T-helper 1 cell treated with Interleukin-12 subunit alpha and Interleukin-12 subunit beta and Interleukin-4 antibody, amounts not matched to agents 30 ng/mL and 1 ng/mL, for 36 hours (primary cell): ENCODE results near the gene SORCS2. TPM values are rescaled to one million over a fixed set of nuclear protein-coding genes. Genes with fewer than 3 reads are reported as not detected.
"Not testable (repeated sequence)": the region's sequence is repeated elsewhere in the genome, so short reads cannot be mapped to it uniquely, and the experiment has no call there.

Source experiments
- intact Hi-C: fragments of 100-400 bp; cut with micrococcal nuclease; formaldehyde crosslinking; loops from one replicate; pipeline ENCODE4 v1.15.1; 2024
- total RNA-seq: library from RNA; stranded (reverse); gene quantifications from 2 replicates; pipeline ENCODE4 v1.2.3, GENCODE V29; 2022

SORCS2 gene
- total RNA-seq, 1 donor from 2014 or later, result not detected

GRCh38 chr4:7561557-7561956 lies 369.2 kb downstream of the SORCS2 start:
- intact Hi-C loops, result no loop called here

DNA sequence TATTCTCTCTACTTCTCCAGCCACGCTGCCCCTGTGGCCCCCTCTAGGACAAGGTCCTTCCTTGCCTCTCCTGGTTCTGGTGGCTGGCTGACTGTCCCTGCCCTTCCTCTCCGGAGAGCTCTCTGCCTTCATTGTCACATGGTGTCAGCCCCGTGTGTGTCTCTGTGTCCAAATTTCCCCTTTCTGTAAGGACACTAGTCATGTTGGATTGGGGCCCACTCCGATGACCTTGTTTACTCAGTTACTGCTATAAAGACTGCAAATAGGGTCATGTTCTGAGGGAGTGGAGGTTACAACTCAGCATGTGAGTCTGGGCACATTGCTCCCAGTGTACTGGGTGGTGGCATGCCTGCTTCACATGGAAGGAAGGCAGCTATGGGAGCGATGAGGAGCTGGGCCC lies 371.9 kb downstream of the SORCS2 start:
- intact Hi-C loops, result no loop called here

DNA sequence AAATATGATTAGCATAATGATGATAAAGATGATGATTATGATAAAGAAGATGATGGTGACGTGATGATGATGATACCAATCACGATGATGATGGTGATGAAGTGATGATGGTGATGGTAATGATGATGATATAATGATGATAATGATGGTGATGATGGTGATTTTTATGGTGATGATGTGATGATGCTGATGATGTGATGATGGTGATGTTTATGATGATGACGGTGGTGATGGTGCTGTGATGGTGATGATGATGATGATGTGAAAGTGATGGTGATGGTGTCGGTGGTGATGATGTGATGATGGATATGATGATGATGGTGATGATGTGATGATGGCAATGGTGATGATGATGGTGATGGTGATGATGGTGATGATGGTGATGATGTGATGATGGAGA lies 373.1 kb downstream of the SORCS2 start:
- intact Hi-C loops, result no loop called here

DNA sequence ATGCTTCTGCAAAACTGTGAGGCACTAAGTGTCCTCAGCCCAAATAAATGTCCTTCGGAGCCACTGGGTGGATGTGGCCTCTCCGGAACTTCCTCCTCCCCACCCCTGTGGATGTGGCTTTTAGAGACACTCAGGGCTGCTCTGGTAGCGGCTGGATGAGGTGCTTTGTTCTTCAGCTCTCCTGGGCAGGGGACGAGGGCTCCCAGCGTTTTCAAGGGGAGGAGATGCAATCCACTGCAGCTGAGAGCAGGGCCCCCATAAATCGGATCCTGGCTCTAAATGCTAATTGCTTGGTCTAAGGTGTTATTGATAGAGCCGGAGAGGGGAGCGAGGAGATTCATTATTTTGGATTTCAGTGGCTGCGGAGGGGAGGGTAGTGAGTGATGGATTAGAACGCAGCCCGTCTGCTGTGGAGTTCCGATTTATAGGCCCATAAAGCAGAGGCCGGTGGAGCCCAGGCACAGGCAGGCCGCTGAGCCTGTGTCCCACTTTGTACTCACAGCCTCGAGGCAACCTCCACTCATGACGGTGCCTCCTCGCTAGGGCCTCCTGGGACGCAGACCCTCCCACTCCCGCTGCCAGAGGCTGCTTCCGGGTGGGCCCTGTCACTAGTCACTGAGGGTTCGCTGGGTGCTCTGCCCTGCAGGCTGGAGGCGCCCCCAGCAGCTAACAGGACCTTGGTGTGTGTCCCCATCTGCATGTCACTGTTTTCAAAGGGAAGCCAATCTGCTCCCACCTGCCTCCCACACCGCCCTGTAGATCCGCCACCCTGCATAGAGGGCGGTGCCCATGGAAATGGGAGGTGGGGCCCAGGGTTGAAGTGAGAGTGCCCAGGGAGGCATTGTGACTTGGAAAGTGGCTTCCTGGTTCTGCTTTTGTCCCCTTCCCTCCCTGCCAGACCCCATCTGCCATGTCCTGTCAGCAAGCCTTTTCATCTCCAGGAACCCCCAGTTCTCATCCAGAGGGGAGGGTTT lies 377.8 kb downstream of the SORCS2 start:
- intact Hi-C loops, result no loop called here

- intact Hi-C loops, result no loop called here
Measured at GRCh38 chr4:7571001-7571400, 378.7 kb downstream of the SORCS2 start.

GRCh38 chr4:7571701-7572100 lies 379.4 kb downstream of the SORCS2 start:
- intact Hi-C loops, result no loop called here

- intact Hi-C loops, result no loop called here
Measured at GRCh38 chr4:7572894-7573293, 380.6 kb downstream of the SORCS2 start.

- intact Hi-C loops, result no loop called here
Measured at GRCh38 chr4:7573576-7574091, 381.3 kb downstream of the SORCS2 start.

GRCh38 chr4:7574287-7575014 lies 382.1 kb downstream of the SORCS2 start:
- intact Hi-C loops, result no loop called here

GRCh38 chr4:7575426-7575825 lies 383.1 kb downstream of the SORCS2 start:
- intact Hi-C loops, result no loop called here

GRCh38 chr4:7577361-7578039 lies 385.2 kb downstream of the SORCS2 start:
- intact Hi-C loops, result not testable (repeated sequence)

DNA sequence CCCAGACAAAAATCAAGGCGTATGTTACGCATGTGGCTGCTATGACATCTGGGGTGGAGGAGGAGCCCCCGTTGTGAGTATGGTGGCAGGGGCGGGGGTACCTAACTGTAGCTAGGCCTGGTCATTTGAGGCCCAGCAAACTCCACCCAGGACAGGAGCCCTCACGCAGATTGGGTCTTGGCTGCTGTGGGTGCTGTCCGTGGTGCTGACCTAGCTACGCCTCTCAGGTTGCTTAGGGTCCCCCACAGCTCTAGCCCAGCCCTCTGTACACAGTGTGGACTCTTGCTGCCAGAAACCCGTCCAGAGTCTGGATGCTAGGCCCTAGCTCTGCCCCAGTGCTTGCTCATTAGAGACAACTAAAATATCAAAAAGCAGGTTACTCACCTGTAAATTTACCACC lies 389.1 kb downstream of the SORCS2 start:
- intact Hi-C loops, result no loop called here

GRCh38 chr4:7582313-7583097 lies 390.2 kb downstream of the SORCS2 start:
- intact Hi-C loops, result no loop called here

DNA sequence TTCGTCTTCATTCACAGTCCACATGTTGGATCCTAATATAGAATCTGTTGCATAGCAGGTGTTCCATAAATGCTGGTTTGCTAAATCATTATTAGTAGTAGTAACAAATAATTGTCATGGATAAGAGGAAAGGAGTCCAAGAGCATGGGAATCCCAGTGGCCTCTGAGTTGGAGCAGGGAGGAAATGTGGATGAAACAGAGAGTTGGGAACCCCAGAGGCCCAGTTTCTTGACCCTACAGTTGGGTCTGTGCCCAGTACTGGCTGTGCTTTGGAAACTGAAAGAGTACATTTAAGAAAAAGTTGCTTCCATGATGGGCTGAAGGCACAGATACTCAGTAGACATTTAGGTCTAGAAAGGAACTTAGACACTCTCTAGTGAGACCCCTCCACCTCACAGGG lies 391.8 kb downstream of the SORCS2 start:
- intact Hi-C loops, result no loop called here

DNA sequence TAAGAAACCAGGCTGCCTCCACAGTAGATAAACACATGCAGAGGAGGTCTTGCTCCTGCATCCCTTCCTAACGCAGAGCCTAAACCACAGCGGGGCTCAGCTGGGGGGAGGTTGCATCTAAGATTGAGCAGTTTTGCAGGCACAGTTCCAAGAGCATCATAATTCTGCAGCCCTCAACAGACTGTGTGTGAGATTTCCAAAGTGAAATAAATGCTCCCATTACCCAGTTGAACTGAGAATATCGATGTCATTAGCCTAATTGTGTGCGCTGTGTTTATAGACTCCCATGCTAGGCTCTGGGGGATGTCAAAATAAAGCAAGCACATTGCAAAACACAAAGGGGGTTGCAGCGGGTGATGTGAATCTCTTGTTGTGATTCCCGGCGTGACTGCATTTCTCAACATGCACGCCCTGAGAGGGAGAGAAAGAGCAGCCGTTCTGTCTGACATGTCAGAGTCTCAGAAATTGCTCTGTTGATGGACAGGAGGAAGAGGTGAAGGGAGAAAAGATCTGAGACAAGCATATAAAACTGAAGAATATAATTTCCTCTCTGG lies 392.3 kb downstream of the SORCS2 start:
- intact Hi-C loops, result no loop called here

DNA sequence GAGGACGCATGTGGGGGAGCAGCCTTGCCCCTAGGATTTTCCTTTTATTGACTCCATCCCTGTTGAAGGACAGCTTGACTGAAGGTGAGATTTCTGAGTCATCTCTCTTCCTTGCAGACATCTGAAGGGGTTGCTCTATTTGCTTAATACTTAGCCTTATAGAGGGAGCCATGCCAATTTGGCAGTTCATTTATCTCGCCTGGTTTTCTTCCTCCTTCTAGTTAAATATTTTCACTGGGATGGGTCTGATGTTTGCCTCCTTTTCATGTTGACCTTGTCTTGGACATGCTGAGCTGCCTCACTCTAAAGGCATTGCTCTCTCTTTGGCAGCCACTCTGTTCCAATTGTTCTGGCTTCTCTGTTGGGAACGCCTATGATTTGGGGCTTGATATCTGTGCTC lies 393.4 kb downstream of the SORCS2 start:
- intact Hi-C loops, result no loop called here

GRCh38 chr4:7587433-7588405 lies 395.4 kb downstream of the SORCS2 start:
- intact Hi-C loops, result no loop called here

DNA sequence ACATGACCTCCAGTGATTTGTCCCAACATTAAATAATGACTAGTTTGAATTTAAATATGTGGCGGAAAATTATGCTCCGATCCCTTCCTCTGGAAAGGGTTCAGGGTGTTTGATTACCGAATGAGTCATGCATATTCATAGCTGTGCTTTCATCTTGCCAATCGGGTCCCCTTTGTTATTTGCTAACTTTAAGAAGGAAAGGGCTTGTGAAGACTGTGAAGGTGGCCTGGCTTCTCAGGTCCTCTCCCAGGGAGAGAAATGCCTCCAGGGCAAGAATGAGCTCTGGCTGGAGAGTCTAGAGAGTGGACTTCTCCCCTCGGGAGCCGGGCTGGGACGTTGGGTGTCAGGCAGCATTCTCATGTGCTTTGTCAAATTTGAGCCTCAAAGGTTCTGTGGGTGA lies 397.9 kb downstream of the SORCS2 start:
- intact Hi-C loops, result no loop called here

DNA sequence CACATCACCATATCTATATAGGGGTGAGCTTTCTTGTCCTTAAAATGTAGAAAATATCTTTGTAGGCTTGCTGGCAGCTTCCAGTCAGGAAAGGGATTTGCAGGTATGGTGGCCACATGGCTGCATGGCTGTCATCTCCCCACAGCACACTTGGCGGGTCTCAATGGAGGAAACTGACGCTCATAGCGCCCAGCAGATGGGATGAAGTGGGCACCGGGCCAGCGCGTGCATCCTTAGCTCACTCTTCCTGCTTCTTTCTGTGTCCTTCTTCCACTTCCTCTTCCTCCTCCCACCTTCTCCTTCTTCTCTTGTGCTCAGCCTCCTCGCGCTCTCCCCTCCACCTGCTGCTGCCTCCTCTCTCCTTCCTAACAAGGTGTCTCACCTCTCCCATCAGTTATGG lies 398.6 kb downstream of the SORCS2 start:
- intact Hi-C loops, result no loop called here
